ENCODE measurements around the gene PDXK. TPM values are rescaled to one million over a fixed set of nuclear protein-coding genes. Genes with fewer than 3 reads are reported as not detected.

The PDXK gene
- total and polyA plus RNA-seq, 9 of the 15 experiments (the other 6 are each of a cell fraction or from before 2014, with no cell fraction given), result 5.6 to 162 (median 76.5) TPM

DNA sequence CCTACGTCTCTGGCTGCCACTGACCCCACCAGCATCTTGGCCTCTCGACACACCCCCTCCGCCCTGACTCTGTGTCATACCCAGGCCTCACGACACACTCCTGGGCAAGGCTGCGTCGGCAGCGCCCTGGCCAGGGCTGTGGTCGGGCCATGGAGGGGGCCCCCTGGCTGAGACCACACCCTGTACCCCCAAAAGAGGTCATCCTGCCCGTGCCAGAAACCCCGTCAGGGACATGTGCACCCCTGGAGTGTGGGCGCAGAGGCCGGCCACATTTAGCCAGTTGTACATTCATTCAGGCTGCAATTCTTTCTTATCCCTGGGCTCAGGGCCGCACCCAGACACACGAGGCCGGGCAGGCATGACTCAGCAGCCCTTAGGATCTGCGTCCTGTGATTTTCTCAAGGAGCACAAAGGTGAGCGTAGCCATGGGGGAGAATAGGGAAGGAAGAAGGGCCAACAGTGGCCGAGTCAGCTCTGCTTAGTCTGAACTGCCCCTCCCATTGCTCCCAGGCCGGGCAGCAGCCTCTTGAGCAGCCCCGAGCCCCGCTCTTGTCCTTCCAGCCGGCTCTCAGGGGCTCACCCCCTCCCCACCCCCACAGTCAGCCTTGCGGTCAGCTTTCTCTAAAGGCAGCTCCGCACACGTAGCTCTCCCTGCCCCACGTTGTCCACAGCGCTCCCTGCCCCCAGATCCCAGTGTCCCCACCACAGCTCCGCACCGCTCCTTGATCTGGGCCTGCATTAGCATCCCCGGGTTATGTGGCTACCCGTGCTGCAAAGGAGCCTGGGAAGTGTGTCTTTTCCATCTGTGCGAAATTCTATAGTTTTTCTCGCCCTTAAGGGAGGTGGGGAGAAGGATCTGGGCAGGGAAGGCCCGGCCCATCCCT lies 49.3 kb downstream of the PDXK start (continued):
- TF ChIP-seq PHF8 (IDR thresholded peaks at IDR 0.05; ENCODE audit: borderline replicate concordance, low read length) (peak; percentile 42; the same call in 1 of the 2 replicates), PHF20 (IDR thresholded peaks at IDR 0.05; ENCODE audit: partially characterized antibody) (no peak), HMG20A (CRISPR knock-in tag; conservative IDR thresholded peaks at IDR 0.05) (no peak), ZNF3 (CRISPR knock-in tag; IDR thresholded peaks at IDR 0.05) (no peak), ZNF584 (CRISPR knock-in tag; IDR thresholded peaks at IDR 0.05; ENCODE audit: low read depth) (peak; percentile 86), ZNF212 (CRISPR knock-in tag; IDR thresholded peaks at IDR 0.05) (no peak), MYNN (IDR thresholded peaks at IDR 0.05) (peak; percentile 69), MYNN (CRISPR knock-in tag; IDR thresholded peaks at IDR 0.05) (no peak), ZNF764 (CRISPR knock-in tag; IDR thresholded peaks at IDR 0.05; ENCODE audit: low read depth) (no peak), TBL1XR1 (IDR thresholded peaks at IDR 0.05; ENCODE audit: low read length in 2 of 2) (peak; percentile 28 to 72; a peak in 2 of 4 replicates), RBM25 (IDR thresholded peaks at IDR 0.05; ENCODE audit: low read depth, low read length, severe bottlenecking) (no peak), CREBBP (IDR thresholded peaks at IDR 0.05; ENCODE audit: low read depth, low read length) (no peak), ZNF668 (CRISPR knock-in tag; IDR thresholded peaks at IDR 0.05) (no peak), KDM4B (IDR thresholded peaks at IDR 0.05; ENCODE audit: borderline replicate concordance in 2 of 2, low read depth in 1 of 2) (no peak)
- TF ChIP-seq, protein P1, sequence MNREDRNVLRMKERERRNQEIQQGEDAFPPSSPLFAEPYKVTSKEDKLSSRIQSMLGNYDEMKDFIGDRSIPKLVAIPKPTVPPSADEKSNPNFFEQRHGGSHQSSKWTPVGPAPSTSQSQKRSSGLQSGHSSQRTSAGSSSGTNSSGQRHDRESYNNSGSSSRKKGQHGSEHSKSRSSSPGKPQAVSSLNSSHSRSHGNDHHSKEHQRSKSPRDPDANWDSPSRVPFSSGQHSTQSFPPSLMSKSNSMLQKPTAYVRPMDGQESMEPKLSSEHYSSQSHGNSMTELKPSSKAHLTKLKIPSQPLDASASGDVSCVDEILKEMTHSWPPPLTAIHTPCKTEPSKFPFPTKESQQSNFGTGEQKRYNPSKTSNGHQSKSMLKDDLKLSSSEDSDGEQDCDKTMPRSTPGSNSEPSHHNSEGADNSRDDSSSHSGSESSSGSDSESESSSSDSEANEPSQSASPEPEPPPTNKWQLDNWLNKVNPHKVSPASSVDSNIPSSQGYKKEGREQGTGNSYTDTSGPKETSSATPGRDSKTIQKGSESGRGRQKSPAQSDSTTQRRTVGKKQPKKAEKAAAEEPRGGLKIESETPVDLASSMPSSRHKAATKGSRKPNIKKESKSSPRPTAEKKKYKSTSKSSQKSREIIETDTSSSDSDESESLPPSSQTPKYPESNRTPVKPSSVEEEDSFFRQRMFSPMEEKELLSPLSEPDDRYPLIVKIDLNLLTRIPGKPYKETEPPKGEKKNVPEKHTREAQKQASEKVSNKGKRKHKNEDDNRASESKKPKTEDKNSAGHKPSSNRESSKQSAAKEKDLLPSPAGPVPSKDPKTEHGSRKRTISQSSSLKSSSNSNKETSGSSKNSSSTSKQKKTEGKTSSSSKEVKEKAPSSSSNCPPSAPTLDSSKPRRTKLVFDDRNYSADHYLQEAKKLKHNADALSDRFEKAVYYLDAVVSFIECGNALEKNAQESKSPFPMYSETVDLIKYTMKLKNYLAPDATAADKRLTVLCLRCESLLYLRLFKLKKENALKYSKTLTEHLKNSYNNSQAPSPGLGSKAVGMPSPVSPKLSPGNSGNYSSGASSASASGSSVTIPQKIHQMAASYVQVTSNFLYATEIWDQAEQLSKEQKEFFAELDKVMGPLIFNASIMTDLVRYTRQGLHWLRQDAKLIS (CRISPR knock-in tag; IDR thresholded peaks at IDR 0.05), result 0 out of 2 replicates have a peak, but pooled peaks have one; percentile 34
- TF ChIP-seq, protein P2, sequence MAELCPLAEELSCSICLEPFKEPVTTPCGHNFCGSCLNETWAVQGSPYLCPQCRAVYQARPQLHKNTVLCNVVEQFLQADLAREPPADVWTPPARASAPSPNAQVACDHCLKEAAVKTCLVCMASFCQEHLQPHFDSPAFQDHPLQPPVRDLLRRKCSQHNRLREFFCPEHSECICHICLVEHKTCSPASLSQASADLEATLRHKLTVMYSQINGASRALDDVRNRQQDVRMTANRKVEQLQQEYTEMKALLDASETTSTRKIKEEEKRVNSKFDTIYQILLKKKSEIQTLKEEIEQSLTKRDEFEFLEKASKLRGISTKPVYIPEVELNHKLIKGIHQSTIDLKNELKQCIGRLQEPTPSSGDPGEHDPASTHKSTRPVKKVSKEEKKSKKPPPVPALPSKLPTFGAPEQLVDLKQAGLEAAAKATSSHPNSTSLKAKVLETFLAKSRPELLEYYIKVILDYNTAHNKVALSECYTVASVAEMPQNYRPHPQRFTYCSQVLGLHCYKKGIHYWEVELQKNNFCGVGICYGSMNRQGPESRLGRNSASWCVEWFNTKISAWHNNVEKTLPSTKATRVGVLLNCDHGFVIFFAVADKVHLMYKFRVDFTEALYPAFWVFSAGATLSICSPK (IDR thresholded peaks at IDR 0.05; ENCODE audit: borderline replicate concordance), result no peak
- TF ChIP-seq, protein P3, sequence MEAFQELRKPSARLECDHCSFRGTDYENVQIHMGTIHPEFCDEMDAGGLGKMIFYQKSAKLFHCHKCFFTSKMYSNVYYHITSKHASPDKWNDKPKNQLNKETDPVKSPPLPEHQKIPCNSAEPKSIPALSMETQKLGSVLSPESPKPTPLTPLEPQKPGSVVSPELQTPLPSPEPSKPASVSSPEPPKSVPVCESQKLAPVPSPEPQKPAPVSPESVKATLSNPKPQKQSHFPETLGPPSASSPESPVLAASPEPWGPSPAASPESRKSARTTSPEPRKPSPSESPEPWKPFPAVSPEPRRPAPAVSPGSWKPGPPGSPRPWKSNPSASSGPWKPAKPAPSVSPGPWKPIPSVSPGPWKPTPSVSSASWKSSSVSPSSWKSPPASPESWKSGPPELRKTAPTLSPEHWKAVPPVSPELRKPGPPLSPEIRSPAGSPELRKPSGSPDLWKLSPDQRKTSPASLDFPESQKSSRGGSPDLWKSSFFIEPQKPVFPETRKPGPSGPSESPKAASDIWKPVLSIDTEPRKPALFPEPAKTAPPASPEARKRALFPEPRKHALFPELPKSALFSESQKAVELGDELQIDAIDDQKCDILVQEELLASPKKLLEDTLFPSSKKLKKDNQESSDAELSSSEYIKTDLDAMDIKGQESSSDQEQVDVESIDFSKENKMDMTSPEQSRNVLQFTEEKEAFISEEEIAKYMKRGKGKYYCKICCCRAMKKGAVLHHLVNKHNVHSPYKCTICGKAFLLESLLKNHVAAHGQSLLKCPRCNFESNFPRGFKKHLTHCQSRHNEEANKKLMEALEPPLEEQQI (IDR thresholded peaks at IDR 0.05), result no peak; the same call in 1 of the 2 replicates
- TF ChIP-seq, protein P4, sequence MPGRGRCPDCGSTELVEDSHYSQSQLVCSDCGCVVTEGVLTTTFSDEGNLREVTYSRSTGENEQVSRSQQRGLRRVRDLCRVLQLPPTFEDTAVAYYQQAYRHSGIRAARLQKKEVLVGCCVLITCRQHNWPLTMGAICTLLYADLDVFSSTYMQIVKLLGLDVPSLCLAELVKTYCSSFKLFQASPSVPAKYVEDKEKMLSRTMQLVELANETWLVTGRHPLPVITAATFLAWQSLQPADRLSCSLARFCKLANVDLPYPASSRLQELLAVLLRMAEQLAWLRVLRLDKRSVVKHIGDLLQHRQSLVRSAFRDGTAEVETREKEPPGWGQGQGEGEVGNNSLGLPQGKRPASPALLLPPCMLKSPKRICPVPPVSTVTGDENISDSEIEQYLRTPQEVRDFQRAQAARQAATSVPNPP (IDR thresholded peaks at IDR 0.05; ENCODE audit: borderline replicate concordance, insufficient read depth, insufficient read length), result no peak

All from K562 (cell line).